Neural cell (in vitro differentiated cells): ENCODE results near the gene TSPAN14. TPM values are rescaled to one million over a fixed set of nuclear protein-coding genes. Genes with fewer than 3 reads are reported as not detected.

ENCODE experiments used
- H2AFZ ChIP-seq: fragments of 200-600, 300-800 bp; sonication (generic), shearing (Covaris generic); 2 replicates; pipeline ENCODE4 v1.6.0; 2014; ENCODE audit warnings: low read depth, mild to moderate bottlenecking, antibody characterized with exemption, low read length, moderate library complexity
- H3F3A ChIP-seq: fragments of 200-600 bp; shearing (Covaris generic); 2 replicates; pipeline ENCODE4 v1.6.1; 2016; ENCODE audit warnings: mild to moderate bottlenecking, moderate library complexity, mixed read lengths, antibody characterized with exemption, low read length; ENCODE audit not compliant: insufficient read depth, poor library complexity, severe bottlenecking
- H3K27ac ChIP-seq: fragments of 200-600, 300-800 bp; sonication (generic), shearing (Covaris generic); 2 replicates; pipeline ENCODE4 v1.5.1; 2014; ENCODE audit warnings: mild to moderate bottlenecking, low read length, moderate library complexity
- H3K27me3 ChIP-seq: fragments of 300-800, 200-600 bp; sonication (generic), shearing (Covaris generic); 2 replicates; pipeline ENCODE4 v1.6.0; 2014; ENCODE audit warnings: mild to moderate bottlenecking, low read depth, low read length, moderate library complexity; ENCODE audit not compliant: insufficient read depth
- H3K36me3 ChIP-seq: fragments of 300-800, 200-600 bp; sonication (generic), shearing (Covaris generic); 2 replicates; pipeline ENCODE4 v1.5.1; 2014; ENCODE audit warnings: mild to moderate bottlenecking, antibody characterized with exemption, low read length, moderate library complexity; ENCODE audit not compliant: insufficient read depth
- H3K4me2 ChIP-seq: fragments of 300-800, 200-600 bp; sonication (generic), shearing (Covaris generic); 2 replicates; pipeline ENCODE4 v1.6.0; 2014; ENCODE audit warnings: mild to moderate bottlenecking, low read length
- H3K4me3 ChIP-seq: fragments of 300-800, 200-600 bp; sonication (generic), shearing (Covaris generic); 2 replicates; pipeline ENCODE4 v1.5.1; 2014; ENCODE audit warnings: mild to moderate bottlenecking, low read length, moderate library complexity
- H3K79me2 ChIP-seq: fragments of 200-600 bp; shearing (Covaris generic); replicated peaks from 2 replicates; pipeline ENCODE4 v1.6.0; 2014; ENCODE audit warnings: mild to moderate bottlenecking, low read length, moderate library complexity; ENCODE audit not compliant: insufficient read depth
- H3K9ac ChIP-seq: fragments of 300-800, 200-600 bp; sonication (generic), shearing (Covaris generic); 2 replicates; pipeline ENCODE4 v1.6.1; 2016; ENCODE audit warnings: mild to moderate bottlenecking, low read length, mixed read lengths
- H3K9me2 ChIP-seq: fragments of 200-600 bp; shearing (Covaris generic); 2 replicates; pipeline ENCODE4 v1.6.1; 2016; ENCODE audit warnings: mild to moderate bottlenecking, low read length, mixed read lengths; ENCODE audit not compliant: insufficient read depth
- H3K9me3 ChIP-seq: fragments of 200-600, 300-800 bp; sonication (generic), shearing (Covaris generic); 2 replicates; pipeline ENCODE4 v1.6.1; 2016; ENCODE audit warnings: mild to moderate bottlenecking, mixed run types, low read length, moderate library complexity, mixed read lengths
- H4K20me1 ChIP-seq: fragments of 200-600 bp; shearing (Covaris generic); 2 replicates; pipeline ENCODE4 v1.6.1; 2016; ENCODE audit warnings: mild to moderate bottlenecking, mixed run types; ENCODE audit not compliant: insufficient read depth
- EP300 ChIP-seq: fragments of 450-650 bp; conservative IDR thresholded peaks from 2 replicates; pipeline ENCODE4 v1.6.1; 2014; ENCODE audit warnings: antibody characterized with exemption, mild to moderate bottlenecking, moderate library complexity; ENCODE audit not compliant: poor library complexity, severe bottlenecking
- EZH2 ChIP-seq: fragments of 200-600, 300-800 bp; shearing (Covaris generic), sonication (generic); IDR thresholded peaks from 2 replicates; pipeline ENCODE4 v1.6.1; 2014; ENCODE audit warnings: antibody characterized with exemption, low read length, borderline replicate concordance, mild to moderate bottlenecking; ENCODE audit not compliant: insufficient read depth, poor library complexity, severe bottlenecking
- MXI1 ChIP-seq: fragments of 450-650 bp; conservative IDR thresholded peaks from 2 replicates; pipeline ENCODE4 v1.6.1; 2014; ENCODE audit warnings: antibody characterized with exemption, mild to moderate bottlenecking; ENCODE audit not compliant: poor library complexity, severe bottlenecking
- POLR2AphosphoS5 ChIP-seq: IDR thresholded peaks from 2 replicates; pipeline ENCODE4 v1.6.1; 2012
- RAD21 ChIP-seq: fragments of 450-650 bp; conservative IDR thresholded peaks from 2 replicates; pipeline ENCODE4 v1.6.1; 2014; ENCODE audit warnings: antibody characterized with exemption, mild to moderate bottlenecking, moderate library complexity
- SMC3 ChIP-seq: fragments of 450-650 bp; conservative IDR thresholded peaks from 2 replicates; pipeline ENCODE4 v1.6.1; 2014; ENCODE audit warnings: antibody characterized with exemption, mild to moderate bottlenecking, moderate library complexity; ENCODE audit not compliant: poor library complexity
- TAF1 ChIP-seq: IDR thresholded peaks from 2 replicates; pipeline ENCODE4 v1.6.1; 2012; ENCODE audit warnings: low read depth
- polyA plus RNA-seq: library from polyadenylated mRNA; depleted of rRNA; stranded (reverse); fragments of >200 nt; gene quantifications from 2 replicates; pipeline ENCODE4 v1.2.3, GENCODE V29; 2014
- TF ChIP-seq, protein P1 (sequence below): IDR thresholded peaks from 2 replicates; pipeline ENCODE4 v1.6.1; 2012; ENCODE audit warnings: borderline replicate concordance
- TF ChIP-seq, protein P2 (sequence below): fragments of 450-650 bp; IDR thresholded peaks from 2 replicates; pipeline ENCODE4 v1.5.1; 2014; ENCODE audit warnings: antibody characterized with exemption, mild to moderate bottlenecking, moderate library complexity; ENCODE audit not compliant: poor library complexity, severe bottlenecking

Gene TSPAN14
- polyA plus RNA-seq, 1 donor from 2014 or later, result 26.3 TPM

DNA sequence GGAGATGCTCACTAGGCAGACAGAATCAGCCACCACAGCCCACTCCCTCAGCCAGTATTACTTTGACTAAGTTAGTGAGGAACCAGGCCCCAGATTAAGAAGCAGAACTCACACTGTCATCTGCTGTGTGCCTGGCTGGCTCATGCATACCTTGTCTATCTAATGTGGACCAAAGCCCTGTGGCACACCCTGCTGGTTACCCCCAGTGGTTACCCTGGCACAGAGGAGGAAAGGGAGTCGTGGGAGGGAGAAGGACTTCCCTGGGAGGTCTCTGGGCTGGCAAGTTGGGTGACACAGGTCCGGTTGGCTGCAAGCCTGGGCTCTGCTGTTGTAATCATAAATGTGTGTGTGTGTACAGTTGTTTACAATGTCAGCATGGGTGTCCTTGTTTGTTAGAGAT, 76.1 kb downstream of the TSPAN14 start:
- no peaks in the 10 kb centered on the region for H3K9me2 ChIP-seq
- H4K20me1 ChIP-seq, result no peaks in the 10 kb centered on the region
- H3K4me2 ChIP-seq, result no peak overlapping the region
- no peaks in the 10 kb centered on the region for H3K9me3 ChIP-seq
- no peak overlapping the region for H3K27ac ChIP-seq
- no peaks in the 10 kb centered on the region for H3K79me2 ChIP-seq
- H3K4me3 ChIP-seq, result no peak overlapping the region
- no peak overlapping the region for H3K9ac ChIP-seq
- H3F3A ChIP-seq, result no peaks in the 10 kb centered on the region
- H3K27me3 ChIP-seq, result no peaks in the 10 kb centered on the region
- no peak for TF ChIP-seq SMC3
- TF ChIP-seq EP300, result no peak
- no peak for TF ChIP-seq EZH2
- TF ChIP-seq, protein P1, sequence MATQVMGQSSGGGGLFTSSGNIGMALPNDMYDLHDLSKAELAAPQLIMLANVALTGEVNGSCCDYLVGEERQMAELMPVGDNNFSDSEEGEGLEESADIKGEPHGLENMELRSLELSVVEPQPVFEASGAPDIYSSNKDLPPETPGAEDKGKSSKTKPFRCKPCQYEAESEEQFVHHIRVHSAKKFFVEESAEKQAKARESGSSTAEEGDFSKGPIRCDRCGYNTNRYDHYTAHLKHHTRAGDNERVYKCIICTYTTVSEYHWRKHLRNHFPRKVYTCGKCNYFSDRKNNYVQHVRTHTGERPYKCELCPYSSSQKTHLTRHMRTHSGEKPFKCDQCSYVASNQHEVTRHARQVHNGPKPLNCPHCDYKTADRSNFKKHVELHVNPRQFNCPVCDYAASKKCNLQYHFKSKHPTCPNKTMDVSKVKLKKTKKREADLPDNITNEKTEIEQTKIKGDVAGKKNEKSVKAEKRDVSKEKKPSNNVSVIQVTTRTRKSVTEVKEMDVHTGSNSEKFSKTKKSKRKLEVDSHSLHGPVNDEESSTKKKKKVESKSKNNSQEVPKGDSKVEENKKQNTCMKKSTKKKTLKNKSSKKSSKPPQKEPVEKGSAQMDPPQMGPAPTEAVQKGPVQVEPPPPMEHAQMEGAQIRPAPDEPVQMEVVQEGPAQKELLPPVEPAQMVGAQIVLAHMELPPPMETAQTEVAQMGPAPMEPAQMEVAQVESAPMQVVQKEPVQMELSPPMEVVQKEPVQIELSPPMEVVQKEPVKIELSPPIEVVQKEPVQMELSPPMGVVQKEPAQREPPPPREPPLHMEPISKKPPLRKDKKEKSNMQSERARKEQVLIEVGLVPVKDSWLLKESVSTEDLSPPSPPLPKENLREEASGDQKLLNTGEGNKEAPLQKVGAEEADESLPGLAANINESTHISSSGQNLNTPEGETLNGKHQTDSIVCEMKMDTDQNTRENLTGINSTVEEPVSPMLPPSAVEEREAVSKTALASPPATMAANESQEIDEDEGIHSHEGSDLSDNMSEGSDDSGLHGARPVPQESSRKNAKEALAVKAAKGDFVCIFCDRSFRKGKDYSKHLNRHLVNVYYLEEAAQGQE, result no peak
- no peak for TF ChIP-seq MXI1
- TF ChIP-seq POLR2AphosphoS5, result no peak
- no peak for TF ChIP-seq TAF1
- TF ChIP-seq, protein P2, sequence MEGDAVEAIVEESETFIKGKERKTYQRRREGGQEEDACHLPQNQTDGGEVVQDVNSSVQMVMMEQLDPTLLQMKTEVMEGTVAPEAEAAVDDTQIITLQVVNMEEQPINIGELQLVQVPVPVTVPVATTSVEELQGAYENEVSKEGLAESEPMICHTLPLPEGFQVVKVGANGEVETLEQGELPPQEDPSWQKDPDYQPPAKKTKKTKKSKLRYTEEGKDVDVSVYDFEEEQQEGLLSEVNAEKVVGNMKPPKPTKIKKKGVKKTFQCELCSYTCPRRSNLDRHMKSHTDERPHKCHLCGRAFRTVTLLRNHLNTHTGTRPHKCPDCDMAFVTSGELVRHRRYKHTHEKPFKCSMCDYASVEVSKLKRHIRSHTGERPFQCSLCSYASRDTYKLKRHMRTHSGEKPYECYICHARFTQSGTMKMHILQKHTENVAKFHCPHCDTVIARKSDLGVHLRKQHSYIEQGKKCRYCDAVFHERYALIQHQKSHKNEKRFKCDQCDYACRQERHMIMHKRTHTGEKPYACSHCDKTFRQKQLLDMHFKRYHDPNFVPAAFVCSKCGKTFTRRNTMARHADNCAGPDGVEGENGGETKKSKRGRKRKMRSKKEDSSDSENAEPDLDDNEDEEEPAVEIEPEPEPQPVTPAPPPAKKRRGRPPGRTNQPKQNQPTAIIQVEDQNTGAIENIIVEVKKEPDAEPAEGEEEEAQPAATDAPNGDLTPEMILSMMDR, result no peak
- no peak for TF ChIP-seq RAD21
- peaks cover 3% of the 10 kb centered on the region for H3K36me3 ChIP-seq
- H2AFZ ChIP-seq, result no peak overlapping the region

DNA sequence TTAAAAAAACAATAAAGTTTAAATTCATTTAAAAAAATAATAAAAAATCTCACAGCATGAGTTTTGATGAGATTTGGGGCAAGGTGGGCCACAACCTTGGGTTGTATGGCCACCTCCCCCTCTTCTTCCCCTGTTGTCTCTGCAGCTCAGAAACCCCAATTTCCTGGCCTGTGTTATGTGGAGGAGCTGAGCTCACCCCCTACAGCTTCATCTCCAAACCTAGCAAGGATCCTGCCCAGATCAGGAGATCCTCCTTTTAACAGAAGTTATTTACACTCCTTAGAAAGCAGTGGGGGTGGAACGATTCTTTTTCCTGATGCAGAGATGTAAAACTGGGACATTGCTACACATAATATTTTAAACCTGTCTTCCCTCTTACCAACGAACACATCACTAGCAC, 76.7 kb downstream of the TSPAN14 start:
- Histone ChIP-seq H3K9me3 (no peaks in the 10 kb centered on the region), H3K4me2 (no peak overlapping the region), H3K4me3 (no peak overlapping the region), H3K79me2 (no peaks in the 10 kb centered on the region), H3K9me2 (no peaks in the 10 kb centered on the region), H3K36me3 (peaks cover 3% of the 10 kb centered on the region), H2AFZ (no peak overlapping the region), H4K20me1 (no peaks in the 10 kb centered on the region), H3K27me3 (no peaks in the 10 kb centered on the region), H3K9ac (no peak overlapping the region), H3F3A (no peaks in the 10 kb centered on the region), H3K27ac (no peak overlapping the region)
- TF ChIP-seq MXI1, result no peak
- TF ChIP-seq SMC3, result no peak
- no peak for TF ChIP-seq EZH2
- TF ChIP-seq, protein P1, result no peak
- TF ChIP-seq POLR2AphosphoS5, result no peak
- TF ChIP-seq, protein P2, result no peak
- no peak for TF ChIP-seq RAD21
- no peak for TF ChIP-seq TAF1
- no peak for TF ChIP-seq EP300
